ENCODE data around the gene ERF. TPM values are rescaled to one million over a fixed set of nuclear protein-coding genes. Genes with fewer than 3 reads are reported as not detected.

Gene ERF
- total RNA-seq, 2 experiments from 2014 or later, result 26.7 to 33.5 TPM

DNA sequence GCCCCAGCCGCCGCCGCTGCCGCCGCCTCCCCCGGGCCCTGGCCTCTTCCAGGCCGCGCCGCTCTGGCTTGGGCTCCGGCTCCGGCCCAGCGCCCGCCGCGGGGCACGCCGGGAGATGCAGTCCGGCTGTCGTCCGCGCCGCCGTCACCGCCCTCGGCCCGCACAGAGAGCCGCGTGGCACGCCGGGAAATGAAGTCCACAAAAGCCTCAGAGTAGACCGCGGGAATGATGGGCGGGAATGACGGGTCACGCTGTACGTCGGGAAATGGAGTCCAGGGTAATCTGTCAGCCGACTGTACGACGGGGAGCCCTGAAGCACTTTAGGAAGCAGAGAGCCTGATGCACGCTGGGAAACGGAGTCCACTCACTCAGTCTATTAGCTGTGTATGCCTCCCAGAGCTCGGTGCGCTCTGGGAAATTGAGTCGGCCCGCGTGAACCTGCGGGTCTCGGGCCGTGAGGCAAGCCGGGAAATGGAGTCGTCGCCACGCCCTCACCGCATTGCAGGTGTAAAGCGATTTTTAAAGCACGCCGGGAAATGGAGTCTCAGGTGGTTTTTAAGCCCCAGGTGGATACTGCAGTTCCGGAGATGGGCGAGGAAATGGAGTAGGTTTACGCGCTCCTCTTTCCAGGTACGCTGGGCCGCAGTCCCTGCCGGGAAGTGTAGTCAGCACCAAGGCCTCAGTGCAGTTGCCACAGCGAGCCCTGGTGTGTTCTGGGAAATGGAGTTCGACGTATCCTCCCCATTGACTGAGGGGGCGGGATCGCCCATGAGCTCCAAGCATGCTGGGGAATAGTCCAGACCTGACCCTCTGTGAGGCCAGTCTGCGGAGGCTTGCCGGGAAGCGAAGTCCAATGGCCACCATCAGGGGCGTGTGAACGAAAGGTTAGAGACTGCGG is 12.2 kb downstream of the ERF start, which contains the start of gene GSK3A:
TSS of gene GSK3A (minus strand) at position 91 of the 898 bp plus-strand sequence. CDS start 137 bp downstream, outside the sequence.
- intact Hi-C loops (cut with micrococcal nuclease; ENCODE audit: unreplicated experiment), result loop anchor here (2.0 kb wide), 1 partner anchor 134 kb away; no protein-coding TSS in a partner anchor
- Histone ChIP-seq H3K9me3 (ENCODE audit: low read length) (no peaks in the 10 kb centered on the region), H3K4me2 (ENCODE audit: low read length) (peak within 1 kb of the TSS; percentile 96), H3K9me2 (ENCODE audit: insufficient read depth, low read length) (no peaks in the 10 kb centered on the region), H3K27ac (ENCODE audit: low read depth, low read length, poor library complexity, severe bottlenecking) (peak within 1 kb of the TSS; percentile 77), H3K36me3 (ENCODE audit: insufficient read depth, low read length) (peaks cover 38% of the 10 kb centered on the region; the same call in 1 of the 2 replicates), H3K79me2 (ENCODE audit: insufficient read depth, low read depth, low read length) (peaks cover 22% of the 10 kb centered on the region), H3K4me3 (ENCODE audit: low read depth, low read length, poor library complexity, severe bottlenecking) (peak within 1 kb of the TSS; percentile 92), H4K20me1 (ENCODE audit: insufficient read depth, low read length) (no peaks in the 10 kb centered on the region), H3K4me1 (ENCODE audit: insufficient read depth, low read length, poor library complexity, severe bottlenecking) (peaks cover 33% of the 10 kb centered on the region), H2AFZ (ENCODE audit: low read length) (peak within 1 kb of the TSS; percentile 7; the same call in 1 of the 2 replicates)
- CTCF ChIA-PET (ENCODE audit: unreplicated experiment), result interaction anchor here (0.5 to 0.6 kb wide), 2 partner anchors 37 to 134 kb away, joined by 3 to 6 read pairs; no protein-coding TSS in a partner anchor
- TF ChIP-seq, protein P1, sequence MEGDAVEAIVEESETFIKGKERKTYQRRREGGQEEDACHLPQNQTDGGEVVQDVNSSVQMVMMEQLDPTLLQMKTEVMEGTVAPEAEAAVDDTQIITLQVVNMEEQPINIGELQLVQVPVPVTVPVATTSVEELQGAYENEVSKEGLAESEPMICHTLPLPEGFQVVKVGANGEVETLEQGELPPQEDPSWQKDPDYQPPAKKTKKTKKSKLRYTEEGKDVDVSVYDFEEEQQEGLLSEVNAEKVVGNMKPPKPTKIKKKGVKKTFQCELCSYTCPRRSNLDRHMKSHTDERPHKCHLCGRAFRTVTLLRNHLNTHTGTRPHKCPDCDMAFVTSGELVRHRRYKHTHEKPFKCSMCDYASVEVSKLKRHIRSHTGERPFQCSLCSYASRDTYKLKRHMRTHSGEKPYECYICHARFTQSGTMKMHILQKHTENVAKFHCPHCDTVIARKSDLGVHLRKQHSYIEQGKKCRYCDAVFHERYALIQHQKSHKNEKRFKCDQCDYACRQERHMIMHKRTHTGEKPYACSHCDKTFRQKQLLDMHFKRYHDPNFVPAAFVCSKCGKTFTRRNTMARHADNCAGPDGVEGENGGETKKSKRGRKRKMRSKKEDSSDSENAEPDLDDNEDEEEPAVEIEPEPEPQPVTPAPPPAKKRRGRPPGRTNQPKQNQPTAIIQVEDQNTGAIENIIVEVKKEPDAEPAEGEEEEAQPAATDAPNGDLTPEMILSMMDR (conservative IDR thresholded peaks at IDR 0.05; ENCODE audit: low read length), result no peak
- TF ChIP-seq EZH2phosphoT487 (IDR thresholded peaks at IDR 0.05; ENCODE audit: borderline replicate concordance, low read depth, low read length), result no peak
- BruUV-seq (replicated peaks), result no TSS peak
- peak; percentile 98 for DNase-seq (ENCODE audit: low spot score)
- POLR2A ChIA-PET, result interaction anchor here (0.5 to 2.3 kb wide), 6 partner anchors 10 to 53 kb away, joined by 3 to 9 read pairs (median 5); partner anchors contain the start of gene ZNF526

DNA sequence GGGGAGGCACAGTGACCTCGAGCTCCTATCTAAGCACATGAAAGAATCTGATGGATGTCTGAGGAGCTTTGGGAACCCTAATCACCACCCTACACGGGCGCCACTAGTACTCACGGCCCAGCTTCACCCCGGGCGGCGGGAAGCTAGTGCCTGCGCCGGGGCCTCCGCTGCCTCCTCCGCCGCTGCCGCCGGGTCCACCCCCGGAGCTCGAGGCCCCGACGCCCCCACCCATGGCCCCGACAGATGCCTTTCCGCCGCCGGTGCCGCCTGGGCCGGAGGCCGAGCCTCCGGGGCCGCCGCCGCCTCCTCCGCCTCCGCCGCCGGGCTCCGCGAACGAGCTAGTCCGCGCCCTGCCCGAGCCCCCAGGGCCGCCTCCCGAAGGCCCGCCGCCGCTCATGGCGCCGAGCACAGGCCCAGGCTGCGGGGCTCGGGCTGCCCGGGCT is 12.8 kb downstream of the ERF start:
- Histone ChIP-seq H2AFZ (ENCODE audit: low read length) (peak overlapping the region; percentile 4; the same call in 1 of the 2 replicates), H3K79me2 (ENCODE audit: insufficient read depth, low read depth, low read length) (peaks cover 22% of the 10 kb centered on the region), H3K4me1 (ENCODE audit: insufficient read depth, low read length, poor library complexity, severe bottlenecking) (peaks cover 33% of the 10 kb centered on the region), H3K36me3 (ENCODE audit: insufficient read depth, low read length) (peaks cover 37% of the 10 kb centered on the region; the same call in 1 of the 2 replicates), H3K9me3 (ENCODE audit: low read length) (no peaks in the 10 kb centered on the region), H3K27ac (ENCODE audit: low read depth, low read length, poor library complexity, severe bottlenecking) (peak overlapping the region; percentile 31), H3K9me2 (ENCODE audit: insufficient read depth, low read length) (no peaks in the 10 kb centered on the region), H3K4me3 (ENCODE audit: low read depth, low read length, poor library complexity, severe bottlenecking) (peak overlapping the region; percentile 92), H3K4me2 (ENCODE audit: low read length) (peak overlapping the region; percentile 96), H4K20me1 (ENCODE audit: insufficient read depth, low read length) (no peaks in the 10 kb centered on the region)
- DNase-seq (ENCODE audit: low spot score), result peak; percentile 43
- ChIA-PET CTCF (ENCODE audit: unreplicated experiment) (no interaction called here), POLR2A (interaction anchor here (0.5 to 1.8 kb wide), 4 partner anchors 21 to 101 kb away, joined by 4 to 9 read pairs (median 6); partner anchors contain the start of gene ZNF526)
- intact Hi-C loops (cut with micrococcal nuclease; ENCODE audit: unreplicated experiment), result loop anchor here (2.0 kb wide), 1 partner anchor 133 kb away; no protein-coding TSS in a partner anchor
- BruUV-seq (replicated peaks), result no TSS peak
- TF ChIP-seq, protein P1 (conservative IDR thresholded peaks at IDR 0.05; ENCODE audit: low read length), result no peak
- TF ChIP-seq EZH2phosphoT487 (IDR thresholded peaks at IDR 0.05; ENCODE audit: borderline replicate concordance, low read depth, low read length), result no peak
